HCT116 (cell line): ENCODE data around the gene DNAJC5G. TPM values are rescaled to one million over a fixed set of nuclear protein-coding genes. Genes with fewer than 3 reads are reported as not detected.

Experiments
- ATAC-seq: fragments of 200-7000 bp; cut with Tn5 transposase; 2 replicates; pipeline ENCODE4 v1.9.1; 2020; ENCODE audit warnings: mild to moderate bottlenecking, moderate library complexity
- BruUV-seq: library from RNA; stranded (reverse); fragments of 400-500 nt; replicated peaks from 2 replicates; lab custom pipeline; 2021; lab: Mats Ljungman, UMichigan
- CTCF ChIA-PET: fragments of 300-600 bp; sonication (Branson Sonifier 250); formaldehyde crosslinking; loops from one replicate; lab custom pipeline; 2021; ENCODE audit warnings: antibody characterized with exemption; lab: Charles Lee
- POLR2A ChIA-PET: fragments of 300-600, 350-600 bp; sonication (Branson Sonifier 250); formaldehyde crosslinking; loops from one replicate; lab custom pipeline; 2021; ENCODE audit warnings: antibody characterized with exemption; lab: Charles Lee
- RAD21 ChIA-PET, 2 experiments: fragments of 300-600 bp; sonication (Branson Sonifier 250); formaldehyde crosslinking; loops; one replicate each; lab custom pipeline; 2023; ENCODE audit warnings: low total read pairs in 2 of 2; ENCODE audit not compliant: uncharacterized antibody in 2 of 2, unreplicated experiment in 2 of 2, low non-redundant PET in 1 of 2; lab: Charles Lee
- DNase-seq: peaks from one replicate; pipeline ENCODE4 v3.0.0-alpha.2; 2010; ENCODE audit warnings: low read depth, low spot score
- H2AFZ ChIP-seq: fragments of 200-600 bp; shearing (Covaris generic), sonication (generic); 2 replicates; pipeline ENCODE4 v1.6.1; 2017; ENCODE audit warnings: low read depth, mixed run types, mixed read lengths, antibody characterized with exemption, low read length; ENCODE audit not compliant: poor library complexity, severe bottlenecking
- H3K27ac ChIP-seq: 2 replicates; pipeline ENCODE4 v1.5.1; 2012; ENCODE audit warnings: low read depth, low read length
- H3K27me3 ChIP-seq: fragments of 200-600 bp; sonication (generic); 2 replicates; pipeline ENCODE4 v1.6.1; 2016; ENCODE audit warnings: mixed run types, low read length, mixed read lengths; ENCODE audit not compliant: insufficient read depth
- H3K36me3 ChIP-seq, 2 experiments: fragments of 200-500 bp in 1 of 2; fragments of 200-600 bp in 1 of 2; sonication (Bioruptor generic) in 1 of 2; sonication (generic) in 1 of 2; 2 replicates each; pipeline versions ENCODE4 v1.5.1 to v1.6.1; 2014 to 2016; ENCODE audit warnings: low read length in 2 of 2, inconsistent platforms in 1 of 2, mixed read lengths in 1 of 2, mixed run types in 1 of 2; ENCODE audit not compliant: insufficient read depth in 2 of 2, control insufficient read depth in 1 of 2
- H3K4me1 ChIP-seq, 2 experiments: fragments of 200-600 bp in 1 of 2; sonication (generic) in 1 of 2; 2 replicates each; pipeline versions ENCODE4 v1.5.1 to v1.6.1; 2012 to 2017; ENCODE audit warnings: low read length in 2 of 2, inconsistent platforms in 1 of 2, mild to moderate bottlenecking in 1 of 2, mixed read lengths in 1 of 2, mixed run types in 1 of 2, moderate library complexity in 1 of 2; ENCODE audit not compliant: insufficient read depth in 2 of 2, control insufficient read depth in 1 of 2
- H3K4me2 ChIP-seq: fragments of 200-600 bp; sonication (generic); 2 replicates; pipeline ENCODE4 v1.6.1; 2017; ENCODE audit warnings: mixed run types, low read length, mixed read lengths
- H3K4me3 ChIP-seq, 2 experiments: fragments of 200-600 bp in 1 of 2; sonication (generic) in 1 of 2; replicated peaks in 1 of 2; 2 replicates each; pipeline ENCODE4 v1.5.1; 2011 to 2016; ENCODE audit warnings: low read length in 2 of 2, control low read depth in 1 of 2, low read depth in 1 of 2, mild to moderate bottlenecking in 1 of 2, mixed read lengths in 1 of 2, mixed run types in 1 of 2
- H3K79me2 ChIP-seq: fragments of 200-600 bp; sonication (generic); 2 replicates; pipeline ENCODE4 v1.6.1; 2017; ENCODE audit warnings: mild to moderate bottlenecking, mixed run types, low read length, moderate library complexity, mixed read lengths; ENCODE audit not compliant: insufficient read depth
- H3K9ac ChIP-seq: fragments of 200-600 bp; sonication (generic); 2 replicates; pipeline ENCODE4 v1.6.1; 2016; ENCODE audit warnings: low read length, mixed read lengths
- H3K9me2 ChIP-seq: fragments of 200-600 bp; sonication (generic), shearing (Covaris generic); 2 replicates; pipeline ENCODE4 v1.6.1; 2017; ENCODE audit warnings: mixed run types, mild to moderate bottlenecking, moderate library complexity; ENCODE audit not compliant: insufficient read depth
- H3K9me3 ChIP-seq, 2 experiments: fragments of 200-500 bp in 1 of 2; fragments of 200-600 bp in 1 of 2; sonication (Bioruptor generic) in 1 of 2; sonication (generic) in 1 of 2; 2 replicates each; pipeline ENCODE4 v1.6.1; 2014 to 2017; ENCODE audit warnings: low read length in 2 of 2, mixed read lengths in 2 of 2, inconsistent platforms in 1 of 2, low read depth in 1 of 2, mild to moderate bottlenecking in 1 of 2, mixed run types in 1 of 2, moderate library complexity in 1 of 2; ENCODE audit not compliant: control insufficient read depth in 1 of 2, insufficient read depth in 1 of 2
- H4K20me1 ChIP-seq: fragments of 200-600 bp; sonication (generic), shearing (Covaris generic); 2 replicates; pipeline ENCODE4 v1.6.1; 2017; ENCODE audit warnings: mixed run types, mild to moderate bottlenecking, moderate library complexity; ENCODE audit not compliant: insufficient read depth
- CBX3 ChIP-seq: IDR thresholded peaks from 2 replicates; pipeline ENCODE4 v1.6.1; 2012; ENCODE audit warnings: low read depth
- CEBPB ChIP-seq: IDR thresholded peaks from 2 replicates; pipeline ENCODE4 v1.6.1; 2012; ENCODE audit warnings: low read depth
- CTCF ChIP-seq, 3 experiments: fragments of 200-600 bp in 1 of 3; sonication (generic) in 1 of 3; IDR thresholded peaks in 2 of 3; conservative IDR thresholded peaks in 1 of 3; 2 replicates each; pipeline ENCODE4 v1.5.1; 2012 to 2017; ENCODE audit warnings: low read depth in 2 of 3, low read length in 2 of 3, antibody characterized with exemption in 1 of 3, borderline replicate concordance in 1 of 3, control low read depth in 1 of 3, mild to moderate bottlenecking in 1 of 3, mixed read lengths in 1 of 3, mixed run types in 1 of 3, moderate library complexity in 1 of 3; ENCODE audit not compliant: insufficient read depth in 1 of 3
- ELF1 ChIP-seq: IDR thresholded peaks from 2 replicates; pipeline ENCODE4 v1.6.1; 2012; ENCODE audit warnings: low read depth, borderline replicate concordance
- FOSL1 ChIP-seq: IDR thresholded peaks from 2 replicates; pipeline ENCODE4 v1.6.1; 2012; ENCODE audit warnings: low read depth
- JUND ChIP-seq: IDR thresholded peaks from 2 replicates; pipeline ENCODE4 v1.6.1; 2012
- MAX ChIP-seq: IDR thresholded peaks from 2 replicates; pipeline ENCODE4 v1.6.1; 2012
- RAD21 ChIP-seq: IDR thresholded peaks from 2 replicates; pipeline ENCODE4 v1.6.1; 2012; ENCODE audit warnings: low read depth, mild to moderate bottlenecking
- REST ChIP-seq: IDR thresholded peaks from 2 replicates; pipeline ENCODE4 v1.6.1; 2012; ENCODE audit warnings: low read depth
- SIN3A ChIP-seq: IDR thresholded peaks from 2 replicates; pipeline ENCODE4 v1.6.1; 2012; ENCODE audit warnings: low read depth
- SP1 ChIP-seq: IDR thresholded peaks from 2 replicates; pipeline ENCODE4 v1.6.1; 2012; ENCODE audit warnings: low read depth
- SRF ChIP-seq: IDR thresholded peaks from 2 replicates; pipeline ENCODE4 v1.6.1; 2012; ENCODE audit warnings: low read depth
- YY1 ChIP-seq: IDR thresholded peaks from 2 replicates; pipeline ENCODE4 v1.6.1; 2011; ENCODE audit warnings: low read length, low read depth, moderate library complexity, mild to moderate bottlenecking; ENCODE audit not compliant: insufficient replicate concordance; ENCODE audit errors: extremely low read depth
- ZFX ChIP-seq: fragments of 450-650 bp; IDR thresholded peaks from 2 replicates; pipeline ENCODE4 v1.6.1; 2017
- ZNF274 ChIP-seq: fragments of 200-500 bp; sonication (Bioruptor generic); IDR thresholded peaks from 2 replicates; pipeline ENCODE4 v1.6.1; 2014; ENCODE audit warnings: mild to moderate bottlenecking, low read depth, low read length, inconsistent platforms
- intact Hi-C: fragments of 100-400 bp; cut with micrococcal nuclease; formaldehyde crosslinking; loops from 2 replicates; pipeline ENCODE4 v1.10.0; 2022
- total RNA-seq: library from RNA; stranded (reverse); gene quantifications from one replicate; pipeline ENCODE4 v1.2.1, GENCODE V29; 2021; ENCODE audit not compliant: unreplicated experiment
- TF ChIP-seq, protein P1 (sequence below): IDR thresholded peaks from 2 replicates; pipeline ENCODE4 v1.6.1; 2012

The DNAJC5G gene
- total RNA-seq, 1 experiment from 2014 or later = 2.5 TPM

DNA sequence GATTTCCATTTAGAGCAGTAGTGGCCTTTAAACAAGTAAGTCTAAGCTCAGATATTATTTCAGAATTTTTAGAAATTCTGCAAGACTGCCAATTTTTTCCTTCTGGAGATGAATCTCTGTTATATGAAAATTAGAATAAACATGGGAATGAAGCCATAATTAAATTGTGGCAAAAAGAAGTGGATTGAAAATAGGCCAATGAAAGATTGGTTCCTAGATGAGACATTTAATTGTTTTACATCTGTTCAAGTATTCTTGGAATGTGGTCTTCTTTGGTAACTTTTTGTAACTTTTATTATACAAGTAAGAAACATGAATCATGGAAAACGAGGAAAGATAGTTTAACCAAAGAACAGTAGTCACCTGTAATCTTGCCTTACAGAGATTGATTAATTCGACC is 47.7 kb upstream of the DNAJC5G start (continued):
- no peak for TF ChIP-seq REST
- TF ChIP-seq CBX3 = no peak
- TF ChIP-seq ZFX = no peak
- no peak for TF ChIP-seq JUND
- TF ChIP-seq RAD21 = no peak
- no peak for TF ChIP-seq CEBPB
- no peak for TF ChIP-seq ELF1
- TF ChIP-seq SIN3A = no peak
- no peak for TF ChIP-seq MAX

- TF ChIP-seq CTCF (IDR thresholded peaks at IDR 0.05 in 2 of 3, conservative IDR thresholded peaks at IDR 0.05 in 1 of 3; ENCODE audit: borderline replicate concordance in 1 of 3, insufficient read depth in 1 of 3, low read depth in 2 of 3, low read length in 2 of 3) (no peak), CEBPB (no peak), ZFX (no peak), ZNF274 (no peak), SRF (no peak), YY1 (no peak), SIN3A (no peak), FOSL1 (no peak), SP1 (no peak)
- TF ChIP-seq, protein P1, sequence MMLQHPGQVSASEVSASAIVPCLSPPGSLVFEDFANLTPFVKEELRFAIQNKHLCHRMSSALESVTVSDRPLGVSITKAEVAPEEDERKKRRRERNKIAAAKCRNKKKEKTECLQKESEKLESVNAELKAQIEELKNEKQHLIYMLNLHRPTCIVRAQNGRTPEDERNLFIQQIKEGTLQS = no peak
- no peak for ATAC-seq
- Histone ChIP-seq H3K27me3 (no peaks in the 10 kb centered on the region), H3K9me2 (no peaks in the 10 kb centered on the region), H3K4me2 (no peak overlapping the region), H3K36me3 (peaks cover 62 to 78% of the 10 kb centered on the region in 2 experiments), H3K27ac (no peak overlapping the region), H4K20me1 (peaks cover 9% of the 10 kb centered on the region), H3K4me3 (no peak overlapping the region), H3K9ac (no peak overlapping the region), H3K79me2 (peaks cover 4% of the 10 kb centered on the region; the same call in 1 of the 2 replicates), H2AFZ (no peak overlapping the region), H3K9me3 (no peaks in the 10 kb centered on the region), H3K4me1 (no peaks in the 10 kb centered on the region)
- intact Hi-C loops = no loop called here
- DNase-seq = no peak
- POLR2A ChIA-PET = no interaction called here
- RAD21 ChIA-PET = no interaction called here
- CTCF ChIA-PET = no interaction called here
- BruUV-seq = TSS peak; percentile 13
Observed at GRCh38 chr2:27231921-27232320, 43.3 kb upstream of the DNAJC5G start.
